Lung (tissue), 12 donors: ENCODE data around the gene IFNLR1. TPM values are rescaled to one million over a fixed set of nuclear protein-coding genes. Genes with fewer than 3 reads are reported as not detected.
A peak's percentile ranks its signal among the peaks of the same experiment; 100 is the strongest.

ENCODE experiments used
- ATAC-seq: fragments of 200-7000 bp; cut with Tn5 transposase; one replicate; pipeline ENCODE4 v1.9.1; 2020; ENCODE audit warnings: moderate number of reproducible peaks; ENCODE audit not compliant: insufficient read depth, low FRiP score
- DNase-seq, 3 donors: peaks; one replicate each; pipeline ENCODE4 v3.0.0-alpha.2; 2013 to 2017
- H3K27ac ChIP-seq, 2 donors: one replicate each; pipeline ENCODE4 v1.5.1; 2013; ENCODE audit warnings: mild to moderate bottlenecking in 2 of 2, moderate library complexity in 2 of 2, control low read depth in 1 of 2, inconsistent platforms in 1 of 2, low read depth in 1 of 2, low read length in 1 of 2
- H3K27me3 ChIP-seq, 3 donors: one replicate each; pipeline ENCODE4 v1.5.1; 2013; ENCODE audit warnings: low read length in 2 of 3; ENCODE audit not compliant: control insufficient read depth in 3 of 3, insufficient read depth in 3 of 3
- H3K36me3 ChIP-seq, 4 donors: one replicate each; pipeline ENCODE4 v1.5.1; 2013; ENCODE audit warnings: low read length in 4 of 4, mild to moderate bottlenecking in 1 of 4, moderate library complexity in 1 of 4; ENCODE audit not compliant: control insufficient read depth in 4 of 4, insufficient read depth in 4 of 4
- H3K4me1 ChIP-seq, 5 donors: one replicate each; pipeline ENCODE4 v1.5.1; 2013; ENCODE audit warnings: low read length in 5 of 5, mild to moderate bottlenecking in 2 of 5, moderate library complexity in 1 of 5; ENCODE audit not compliant: control insufficient read depth in 5 of 5, insufficient read depth in 5 of 5
- H3K4me3 ChIP-seq: one replicate; pipeline ENCODE4 v1.5.1; 2013; ENCODE audit warnings: mild to moderate bottlenecking, control low read depth, moderate library complexity
- H3K9ac ChIP-seq, 2 donors: one replicate each; pipeline ENCODE4 v1.5.1; 2013; ENCODE audit warnings: low read length in 2 of 2, control low read depth in 1 of 2; ENCODE audit not compliant: insufficient read depth in 1 of 2
- H3K9me3 ChIP-seq, 4 donors: one replicate each; pipeline ENCODE4 v1.5.1; 2013; ENCODE audit warnings: low read length in 3 of 4, mild to moderate bottlenecking in 1 of 4, moderate library complexity in 1 of 4; ENCODE audit not compliant: control insufficient read depth in 4 of 4, insufficient read depth in 3 of 4
- CTCF ChIP-seq: IDR thresholded peaks from 2 replicates; pipeline ENCODE4 v1.5.1; 2012; ENCODE audit warnings: mild to moderate bottlenecking; ENCODE audit errors: control extremely low read depth, extremely low read depth
- WGBS, 2 donors: extraction: QIAGEN DNeasy Blood & Tissue Kit; methylation state at CpG; one replicate each; pipeline ENCODE4 v1.1.7; 2013; 5-methylcytosine and 5-hydroxymethylcytosine counted together
- polyA plus RNA-seq, 2 donors: library from polyadenylated mRNA; stranded (reverse); fragments of 200-250 nt; gene quantifications; one replicate each; pipeline ENCODE4 v1.2.1, GENCODE V29; 2013
- total RNA-seq, 2 donors: library from RNA; depleted of rRNA in 1 of 2; stranded (reverse); fragments of >200 nt in 1 of 2; gene quantifications; one replicate each; pipeline ENCODE4 v1.2.1, GENCODE V29; 2014 to 2021
- donor health status: control.
- donor health status: control.
- donor health status: Bipolar disorder and iron deficiency.
- donor health status: healthy.
- donor health status: DM: yes; HTN: yes; CAD: no.

IFNLR1 gene
- total and polyA plus RNA-seq, 4 donors = 1.2 to 9.0 (median 2.7) TPM

- Histone ChIP-seq H3K36me3 (no peaks in the 10 kb centered on the region), H3K27ac (peak within 1 kb of the TSS in 1 of 2 donors; percentile 90), H3K27me3 (peaks cover 0 to 4% (median 0%) of the 10 kb centered on the region in 3 donors), H3K4me1 (peaks cover 0 to 7% (median 0%) of the 10 kb centered on the region in 5 donors), H3K4me3 (no peak within 1 kb of the TSS), H3K9ac (no peak within 1 kb of the TSS), H3K9me3 (no peaks in the 10 kb centered on the region)
- TF ChIP-seq CTCF = no peak
- ATAC-seq (peak; percentile 75), DNase-seq (peak; percentile 50 to 59 (median 58))
- 24 to 31% methylated on average over 27 of the region's 27 CpGs for WGBS, 2 donors
These were observed 74.9 kb downstream of the IFNLR1 start, which contains the start of gene MYOM3 for GRCh38 chr1:24111996-24112779. MYOM3 (minus strand) TSS chr1:24112135; CDS start chr1:24108636, 3,499 bp downstream.

GRCh38 chr1:24111262-24111995 is 75.7 kb downstream of the IFNLR1 start:
- WGBS, 2 donors = 74 to 81% methylated on average over 20 of the region's 20 CpGs
- H3K36me3 ChIP-seq = no peaks in the 10 kb centered on the region
- peak overlapping the region in 1 of 2 donors; percentile 90 for H3K27ac ChIP-seq
- TF ChIP-seq CTCF = no peak
- DNase-seq (peak in 1 of 3 donors; percentile 4), ATAC-seq (no peak)
- H3K9ac ChIP-seq = no peak overlapping the region
- H3K27me3 ChIP-seq = peaks cover 0 to 4% (median 0%) of the 10 kb centered on the region in 3 donors
- peaks cover 0 to 7% (median 0%) of the 10 kb centered on the region in 5 donors for H3K4me1 ChIP-seq
- H3K9me3 ChIP-seq = no peaks in the 10 kb centered on the region
- H3K4me3 ChIP-seq = no peak overlapping the region

- no peak for TF ChIP-seq CTCF
- Histone ChIP-seq H3K4me3 (no peak overlapping the region), H3K27me3 (peaks cover 0 to 4% (median 0%) of the 10 kb centered on the region in 3 donors), H3K27ac (peak overlapping the region in 1 of 2 donors; percentile 90), H3K36me3 (no peaks in the 10 kb centered on the region), H3K9ac (no peak overlapping the region), H3K9me3 (no peaks in the 10 kb centered on the region), H3K4me1 (peaks cover 0 to 7% (median 0%) of the 10 kb centered on the region in 5 donors)
- 75 to 87% methylated on average over 14 of the region's 14 CpGs for WGBS, 2 donors
- DNase-seq = peak in 1 of 3 donors; percentile 9
- no peak for ATAC-seq
These were observed 76.3 kb downstream of the IFNLR1 start for GRCh38 chr1:24110642-24111261.
